Activated CD4-positive, alpha-beta T cell treated with anti-CD3 and anti-CD28 coated beads, Interleukin-2, Interleukin-4, amounts not matched to agents 100 ng/mL and 50 ng/mL, durations not matched to agents 16 hours and 8 hours (primary cell): ENCODE results near the gene ZNF618.
A peak's percentile ranks its signal among the peaks of the same experiment; 100 is the strongest.

Experiments used
- DNase-seq: peaks from one replicate; pipeline ENCODE4 v3.0.0-alpha.2; 2020; ENCODE audit warnings: low spot score

The ZNF618 gene

DNA sequence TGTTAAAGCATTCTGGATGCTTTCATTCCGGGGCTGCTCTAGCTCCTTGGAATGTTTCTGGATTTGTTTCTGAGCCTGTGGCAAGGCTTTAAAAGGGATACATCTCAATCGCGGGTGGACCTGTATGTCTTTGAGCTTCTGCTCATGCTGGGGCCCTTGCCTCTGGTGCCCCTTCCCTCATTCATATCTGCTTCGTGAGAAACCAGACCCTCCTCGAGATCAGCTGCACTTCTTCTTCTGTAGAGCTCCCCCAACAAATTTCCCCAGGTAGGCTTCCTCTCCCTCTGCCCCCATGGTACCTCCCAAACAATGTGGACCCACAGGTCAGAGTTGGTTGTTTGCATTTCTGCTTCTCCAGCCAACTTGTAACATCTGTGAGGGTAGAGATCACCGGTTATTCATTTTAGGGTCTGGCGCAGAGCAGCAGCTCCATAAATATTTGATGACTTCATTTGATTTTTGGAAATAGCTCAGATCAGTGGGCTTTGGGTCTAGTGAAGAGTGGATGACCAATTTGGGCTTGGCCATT lies 6.6 kb downstream of the ZNF618 start:
- no peak for DNase-seq

DNA sequence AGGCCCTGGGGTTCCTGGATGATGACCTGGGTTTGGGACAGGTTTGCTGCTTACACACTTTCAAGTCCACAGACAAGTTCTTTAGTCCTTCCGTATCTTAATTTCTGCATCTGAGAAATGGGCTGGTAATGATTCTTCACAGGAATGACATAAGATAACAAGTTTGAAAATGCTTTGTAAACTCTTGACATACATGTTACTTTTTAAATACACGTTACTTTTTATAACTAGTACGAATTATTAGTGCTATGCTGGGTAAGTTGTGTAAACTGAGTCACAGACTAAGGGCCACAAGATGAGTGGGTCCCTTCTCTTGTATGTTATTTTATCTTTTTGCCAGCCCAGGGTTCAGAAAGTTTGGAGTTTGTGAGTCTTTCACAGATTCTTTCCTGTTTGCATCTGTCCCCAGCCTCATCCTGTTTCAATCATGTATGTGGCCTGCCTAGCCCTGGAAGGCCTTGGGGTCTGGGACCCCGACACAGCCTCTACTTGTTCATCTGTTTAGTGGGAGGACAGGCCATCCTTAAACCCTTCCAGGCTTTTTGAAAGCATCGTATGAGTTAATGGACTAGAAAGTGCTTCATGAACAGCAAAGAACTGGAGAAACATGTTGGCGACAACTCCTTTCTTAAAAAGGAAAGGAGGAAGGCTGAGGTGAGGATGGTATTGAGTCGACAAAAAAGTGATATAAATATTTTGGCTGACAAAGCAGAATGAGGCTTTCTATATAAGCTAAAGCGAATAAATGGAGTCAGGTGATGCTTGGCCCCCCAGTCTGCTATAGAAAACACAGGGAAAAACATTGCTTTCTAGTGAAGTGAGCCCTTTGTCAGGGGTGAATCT lies 9.3 kb downstream of the ZNF618 start:
- DNase-seq, result no peak

DNA sequence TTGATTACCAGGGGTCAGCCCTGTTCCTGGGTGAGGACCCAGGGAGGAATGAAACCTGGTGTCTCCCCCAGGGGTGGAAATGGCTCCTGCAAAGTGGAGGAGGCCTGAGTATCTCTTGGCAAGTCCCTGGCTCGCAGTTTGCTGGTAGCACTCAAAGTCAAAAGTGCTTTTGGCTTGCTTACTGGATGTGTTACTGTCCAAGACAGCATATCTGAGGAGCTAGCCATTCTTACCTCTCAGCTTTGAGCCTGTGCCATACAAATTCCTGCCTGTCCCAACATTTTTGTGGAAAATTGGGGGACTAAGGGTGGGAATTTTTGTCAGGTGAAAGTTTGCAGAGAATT lies 9.9 kb downstream of the ZNF618 start:
- no peak for DNase-seq

DNA sequence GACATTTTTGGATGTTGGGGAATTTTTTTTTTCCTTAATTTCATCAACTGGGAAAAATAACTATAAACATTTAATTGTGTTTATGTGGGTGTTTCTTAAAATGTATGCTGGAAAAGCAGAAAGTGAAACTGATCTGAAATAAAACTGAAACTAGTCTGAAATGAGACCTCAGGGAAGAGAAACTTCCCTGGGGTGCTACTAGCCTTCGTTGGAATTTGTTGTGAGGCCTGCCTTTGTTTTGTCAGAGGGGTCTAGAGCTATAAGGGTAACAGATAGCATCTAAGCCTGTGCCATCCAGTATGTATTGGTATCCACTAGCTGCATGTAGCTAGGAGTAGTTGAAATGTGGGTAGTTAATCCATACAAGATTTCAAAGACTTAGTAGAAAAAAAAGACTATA lies 10.4 kb downstream of the ZNF618 start:
- peak; percentile 9 for DNase-seq

DNA sequence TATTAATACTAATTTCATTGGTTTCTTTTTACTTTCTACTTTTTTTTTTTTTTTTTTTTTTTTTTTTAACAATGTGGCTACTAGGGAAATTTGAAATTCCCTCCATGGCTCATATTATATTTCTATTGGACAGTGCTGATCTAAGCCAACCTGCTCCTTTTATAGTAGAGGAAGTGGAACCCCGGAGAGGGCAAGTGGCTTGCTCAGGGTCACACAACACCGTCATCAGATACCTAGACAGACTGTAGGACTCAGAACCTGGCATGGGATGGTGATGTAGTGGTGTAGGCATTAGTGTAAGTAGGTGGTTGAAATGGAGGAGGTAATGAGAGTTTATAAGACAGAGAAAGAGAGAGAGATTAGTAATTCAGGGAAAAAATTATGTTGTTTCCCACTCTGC lies 10.8 kb downstream of the ZNF618 start:
- no peak for DNase-seq

DNA sequence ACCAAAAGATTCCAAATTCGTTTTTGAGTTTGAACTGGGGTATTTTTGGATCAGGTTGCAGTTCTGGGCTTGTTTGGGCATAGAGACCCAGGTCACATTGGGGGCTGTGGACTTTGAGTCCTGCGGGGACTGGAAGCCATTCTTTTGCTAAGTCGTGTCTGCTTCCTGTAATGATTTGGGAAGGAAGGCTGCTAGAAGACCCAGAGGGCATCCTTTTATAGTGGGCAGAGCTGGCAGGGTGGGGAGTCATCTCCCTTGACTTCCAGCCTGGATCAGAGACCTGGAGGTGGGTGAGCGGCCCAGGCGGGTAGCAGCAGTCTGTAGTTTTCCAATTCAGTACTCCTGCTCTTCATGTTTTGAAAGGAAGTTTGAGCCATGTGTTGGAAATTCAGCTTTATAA lies 11.3 kb downstream of the ZNF618 start:
- DNase-seq, result no peak

DNA sequence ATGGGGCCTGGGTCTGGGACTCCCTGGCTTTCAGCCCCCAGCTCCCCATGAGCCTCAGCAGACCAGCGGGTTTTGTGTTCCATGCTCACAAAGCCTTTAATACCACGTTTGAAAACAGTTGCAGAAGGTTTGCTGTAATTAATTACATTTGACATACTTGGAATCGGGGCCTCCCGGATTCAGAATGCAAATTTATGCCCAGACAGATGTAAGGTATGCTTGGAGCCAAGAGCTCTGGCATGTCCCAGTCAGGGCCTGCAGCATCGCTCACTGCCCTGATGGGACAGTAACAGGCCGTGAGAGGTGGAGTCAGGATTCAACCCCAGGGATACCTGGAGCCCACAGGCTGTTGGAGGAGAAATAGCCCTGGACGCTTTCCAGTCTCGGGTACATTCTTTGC lies 12.2 kb downstream of the ZNF618 start:
- DNase-seq, result no peak

DNA sequence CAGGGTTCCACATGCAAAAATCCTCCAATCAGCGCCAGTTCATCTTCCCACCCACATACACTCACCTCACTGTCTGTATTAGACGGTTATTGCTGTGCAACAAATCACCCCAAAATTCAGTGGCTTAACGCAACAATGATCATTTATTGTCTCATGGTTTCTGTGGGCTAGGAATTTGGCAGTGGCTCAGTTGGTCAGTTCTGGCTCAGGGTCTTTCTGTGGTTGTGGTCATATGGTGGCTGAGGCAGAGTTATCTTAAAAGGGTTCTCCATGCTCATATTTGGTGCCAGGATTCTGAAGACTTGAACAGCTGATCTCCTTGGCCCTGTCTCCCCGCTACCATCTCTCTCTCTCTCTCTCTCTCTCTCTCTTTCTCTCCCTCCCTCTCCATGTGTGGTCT lies 12.9 kb downstream of the ZNF618 start:
- DNase-seq, result no peak

DNA sequence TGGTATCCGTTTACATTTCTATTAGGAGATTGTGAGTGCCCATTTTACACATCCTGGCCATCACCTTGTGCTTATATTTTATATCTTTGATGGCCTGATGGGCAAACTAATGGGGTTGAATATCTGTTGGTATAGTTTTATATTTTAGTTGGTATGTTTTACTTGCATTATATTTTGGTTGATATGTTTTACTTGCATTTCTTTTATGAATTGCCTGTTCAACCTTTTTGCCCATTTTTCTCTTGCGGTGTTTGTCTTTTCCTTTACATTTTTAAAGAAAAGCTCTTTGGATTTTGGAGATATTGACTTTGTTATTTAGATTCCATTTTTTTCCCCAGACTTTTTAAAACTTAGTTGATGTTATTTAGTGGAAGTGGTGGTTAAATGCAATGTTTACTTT lies 14.6 kb downstream of the ZNF618 start:
- DNase-seq, result no peak

DNA sequence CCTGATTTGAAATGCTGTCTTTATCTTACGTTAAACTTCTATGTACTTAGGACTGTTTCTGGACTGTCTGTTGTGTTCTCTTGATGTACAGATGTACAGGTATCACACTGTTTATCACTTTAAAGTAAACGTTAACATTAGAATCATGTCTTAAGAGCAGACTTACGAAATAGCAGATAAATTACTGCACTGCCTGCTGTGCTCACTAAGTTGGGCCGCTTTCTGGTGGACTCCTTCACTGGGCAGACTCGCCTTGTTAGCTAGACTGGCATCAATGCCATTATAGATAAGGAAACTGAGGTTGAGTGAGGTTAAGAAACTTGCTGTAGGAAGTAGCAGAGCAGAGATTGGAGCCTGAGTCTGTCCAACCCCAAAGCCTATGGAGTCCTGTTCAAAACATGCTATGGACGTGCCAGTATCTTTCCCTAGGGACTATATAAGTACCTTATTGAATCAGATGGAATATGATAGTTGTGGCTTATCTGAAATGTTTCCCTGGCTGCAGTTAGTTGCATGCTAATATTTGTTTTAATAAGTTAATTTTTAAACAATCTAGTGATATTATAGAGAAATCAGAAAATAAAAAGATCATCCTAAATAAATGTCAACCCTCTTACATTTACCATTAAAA lies 16.9 kb downstream of the ZNF618 start:
- DNase-seq, result no peak

DNA sequence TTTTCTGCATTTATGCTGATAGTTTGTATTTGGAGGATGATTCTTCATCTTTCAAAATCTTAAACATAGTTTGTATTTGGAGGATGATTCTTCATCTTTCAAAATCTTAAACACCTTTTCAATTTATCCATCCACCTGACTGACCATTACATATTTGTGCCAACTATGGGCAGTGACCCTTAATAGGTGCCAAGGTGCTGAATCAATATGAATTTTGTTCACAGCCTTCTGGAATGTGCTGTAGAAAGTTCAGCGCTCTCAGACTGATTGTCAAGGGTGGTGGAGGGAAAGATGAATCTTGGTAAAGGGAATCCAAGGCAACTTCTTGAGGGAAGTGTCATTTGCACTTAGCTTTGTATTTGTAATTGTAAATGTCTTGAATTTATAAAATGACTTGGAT lies 18.1 kb downstream of the ZNF618 start:
- no peak for DNase-seq

DNA sequence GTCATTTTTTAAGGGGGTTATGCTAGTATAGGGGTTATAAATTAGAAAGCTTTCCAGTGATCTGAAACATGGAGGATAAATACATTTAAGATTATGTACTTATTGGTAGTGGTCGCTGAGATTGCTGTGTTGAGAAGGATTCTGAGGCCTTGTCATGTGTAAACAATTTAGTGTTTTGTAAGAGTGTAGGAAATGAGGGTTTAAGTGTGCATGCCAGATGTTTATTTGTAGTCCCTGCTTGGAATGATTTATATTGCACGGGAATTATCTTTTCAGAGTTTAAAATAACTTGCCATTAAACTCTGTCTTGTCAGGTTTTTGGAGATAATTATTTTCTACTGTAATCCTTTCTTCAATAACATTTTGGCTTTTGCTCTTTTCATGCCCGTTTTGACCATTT lies 19.4 kb downstream of the ZNF618 start:
- no peak for DNase-seq

DNA sequence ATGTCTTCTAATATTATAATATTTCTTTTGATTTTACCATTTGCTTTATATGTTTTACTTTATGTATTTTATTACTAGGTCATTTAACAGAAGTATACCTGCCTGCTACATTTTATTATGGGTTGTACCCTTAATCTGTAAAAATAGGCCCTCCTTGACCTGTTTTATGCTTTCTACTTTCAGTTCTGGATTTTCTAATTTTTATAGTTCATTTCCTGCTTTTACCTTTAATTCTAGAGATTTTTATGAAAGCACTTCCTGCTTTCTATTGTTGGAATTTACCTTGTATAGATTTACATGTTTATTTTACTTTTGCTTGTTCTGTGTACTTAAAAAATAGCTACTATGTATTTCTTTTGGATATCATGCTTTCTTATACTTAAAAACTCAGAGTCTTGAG lies 20.6 kb downstream of the ZNF618 start:
- no peak for DNase-seq

DNA sequence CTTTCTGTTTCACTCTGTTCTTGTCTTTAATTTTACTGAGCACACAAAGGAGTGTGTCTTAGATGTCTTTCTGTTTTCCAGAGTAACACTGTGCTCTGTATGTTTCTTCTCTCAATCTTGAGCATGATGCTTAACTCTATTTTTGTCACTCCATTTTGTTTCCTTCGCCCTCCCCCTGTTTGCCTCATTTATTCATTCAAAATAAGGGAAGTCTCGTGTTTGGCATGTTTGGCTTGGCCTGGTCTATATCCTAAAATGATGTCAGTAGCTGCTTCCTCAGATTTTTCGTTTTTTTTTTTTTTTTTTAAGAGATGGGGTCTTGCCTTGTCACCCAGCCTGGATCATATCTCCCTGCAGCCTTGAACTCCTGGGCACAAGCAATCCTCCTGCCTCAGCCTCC lies 22.0 kb downstream of the ZNF618 start:
- no peak for DNase-seq

DNA sequence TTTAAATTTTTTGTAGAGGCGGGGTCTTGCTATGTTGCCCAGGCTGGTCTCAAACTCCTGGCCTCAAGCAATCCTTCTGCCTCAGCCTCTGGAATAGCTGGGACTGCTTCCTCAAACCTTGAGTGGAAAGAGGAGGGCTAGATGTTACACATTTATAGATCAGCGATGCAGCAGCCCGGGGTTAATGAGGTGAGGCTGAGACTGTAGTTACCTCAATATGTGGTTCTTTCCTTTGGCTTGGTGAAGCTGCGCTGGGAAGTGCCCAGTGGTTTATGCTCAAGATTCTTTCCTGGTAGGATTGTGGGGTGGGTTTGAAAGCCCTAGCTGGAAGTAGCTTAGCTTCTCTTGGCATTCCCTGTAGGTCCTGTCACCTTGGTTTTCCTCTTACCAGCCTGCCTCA lies 22.5 kb downstream of the ZNF618 start:
- DNase-seq, result no peak

DNA sequence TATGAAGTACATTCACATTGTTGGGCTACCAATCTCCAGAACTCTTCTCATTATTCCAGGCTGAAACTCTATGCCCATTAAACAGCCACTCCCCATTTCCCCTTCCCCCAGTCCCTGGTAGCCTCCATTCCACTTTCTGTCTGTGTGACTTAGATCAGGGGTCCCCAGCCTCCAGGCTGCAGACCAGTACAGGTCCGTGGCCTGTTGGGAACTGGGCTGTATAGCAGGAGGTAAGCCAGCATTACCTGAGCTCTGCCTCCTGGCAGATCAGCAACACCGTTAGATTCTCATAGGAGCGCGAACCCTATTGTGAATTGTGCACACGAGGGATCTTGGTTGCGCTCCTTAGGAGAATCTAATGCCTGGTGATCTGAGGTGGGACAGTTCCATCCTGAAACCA lies 23.1 kb downstream of the ZNF618 start:
- no peak for DNase-seq

DNA sequence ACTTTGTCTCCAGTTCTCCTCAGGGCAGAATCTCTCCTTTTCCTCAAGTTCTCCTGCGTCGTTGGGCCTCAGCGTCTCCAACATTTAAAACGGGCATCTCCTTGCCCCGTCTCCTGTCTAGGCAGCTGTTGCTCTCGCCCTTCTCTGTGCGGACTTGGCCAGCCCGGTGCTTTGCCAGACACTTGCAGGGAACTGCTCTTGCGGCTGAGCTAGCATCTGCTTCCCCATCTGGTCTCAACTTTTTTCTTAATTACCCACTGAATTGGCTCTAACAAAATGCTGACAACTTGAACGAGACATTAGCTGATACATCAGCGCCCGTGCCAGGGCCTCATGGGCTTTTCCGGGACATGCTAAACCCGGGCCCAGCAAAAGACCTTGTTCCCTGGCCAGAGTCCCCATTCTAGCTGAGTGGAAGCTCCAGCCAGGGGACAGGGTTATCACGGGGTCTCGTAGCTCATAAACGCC lies 25.1 kb downstream of the ZNF618 start:
- DNase-seq, result no peak

DNA sequence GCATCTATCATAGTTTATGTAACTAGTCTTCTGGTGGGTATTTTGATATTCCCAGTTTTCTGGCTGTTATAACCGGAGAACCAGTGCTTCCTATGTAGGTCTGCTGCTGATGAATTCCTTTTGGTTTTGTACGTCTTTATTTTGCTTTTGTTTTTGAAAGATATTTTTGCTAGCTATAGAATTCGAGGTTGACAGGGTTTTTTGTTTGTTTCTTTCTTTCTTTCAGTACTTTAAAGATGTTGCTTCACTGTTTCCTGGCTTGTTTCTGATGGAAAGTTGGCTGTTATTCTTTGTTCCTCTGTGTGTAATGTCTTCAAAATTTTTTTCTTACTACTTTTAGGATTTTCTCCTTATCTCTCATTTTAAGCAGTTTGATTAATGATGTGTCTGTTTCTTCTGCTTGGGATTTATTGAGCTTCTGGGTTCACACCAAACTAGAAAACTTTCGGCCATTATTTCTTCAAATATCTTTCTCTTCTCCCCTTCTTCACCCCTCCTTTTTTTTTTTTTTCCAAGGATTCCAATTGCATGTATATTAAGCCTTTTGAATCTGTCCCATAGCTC lies 27.5 kb downstream of the ZNF618 start:
- no peak for DNase-seq

DNA sequence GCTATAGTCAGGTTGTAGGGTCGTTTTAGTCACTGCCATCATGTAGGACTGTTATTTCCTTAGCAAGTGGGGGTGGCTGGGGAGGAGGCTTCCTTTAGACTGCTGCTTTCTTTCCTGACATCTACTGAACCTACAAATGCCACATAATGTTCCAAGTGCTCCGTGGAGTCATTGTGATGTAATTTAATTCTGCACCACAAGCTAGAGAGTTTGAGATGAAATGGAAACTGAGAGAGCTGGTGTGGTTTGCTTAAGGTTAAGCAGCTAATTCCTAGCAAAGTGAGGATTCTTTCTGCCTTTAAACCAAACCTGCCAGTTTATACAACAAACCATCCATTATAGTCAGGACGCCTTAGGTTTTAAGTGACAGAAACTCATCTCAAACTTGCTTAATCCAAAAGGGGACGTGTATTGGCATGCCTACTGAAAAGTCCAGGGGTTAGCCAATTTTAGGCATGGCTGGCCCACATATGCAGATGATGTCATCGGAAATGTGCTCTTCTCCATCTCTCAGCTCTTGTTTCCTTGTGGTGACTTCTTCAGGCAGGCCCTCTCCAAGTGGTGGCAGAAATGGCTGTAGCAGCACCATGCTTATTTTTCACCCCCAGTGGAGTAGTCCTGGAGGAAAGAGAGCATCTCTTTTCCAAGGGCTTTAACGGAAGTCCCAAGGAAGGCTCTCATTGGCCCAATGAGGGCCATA lies 30.5 kb downstream of the ZNF618 start:
- no peak for DNase-seq

DNA sequence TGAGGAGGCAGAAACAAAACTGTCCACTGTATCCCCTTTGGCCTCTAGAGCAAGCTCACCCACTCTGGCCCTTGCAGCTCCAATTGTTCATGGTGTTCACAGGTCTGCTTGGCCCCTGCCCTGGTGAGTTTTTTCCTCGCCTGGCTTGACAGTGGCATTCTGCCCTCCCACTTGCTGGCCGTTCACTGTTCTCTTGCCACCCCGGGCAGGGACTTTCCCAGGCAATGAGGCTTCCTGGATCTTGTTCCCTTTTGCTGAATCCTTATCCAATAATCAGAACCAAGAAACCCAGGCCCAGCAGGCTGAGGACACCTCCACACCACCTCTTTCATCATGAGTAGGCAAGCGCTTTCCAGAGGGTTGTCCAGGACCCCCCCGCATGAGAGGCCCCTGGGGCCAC lies 31.2 kb downstream of the ZNF618 start:
- no peak for DNase-seq

DNA sequence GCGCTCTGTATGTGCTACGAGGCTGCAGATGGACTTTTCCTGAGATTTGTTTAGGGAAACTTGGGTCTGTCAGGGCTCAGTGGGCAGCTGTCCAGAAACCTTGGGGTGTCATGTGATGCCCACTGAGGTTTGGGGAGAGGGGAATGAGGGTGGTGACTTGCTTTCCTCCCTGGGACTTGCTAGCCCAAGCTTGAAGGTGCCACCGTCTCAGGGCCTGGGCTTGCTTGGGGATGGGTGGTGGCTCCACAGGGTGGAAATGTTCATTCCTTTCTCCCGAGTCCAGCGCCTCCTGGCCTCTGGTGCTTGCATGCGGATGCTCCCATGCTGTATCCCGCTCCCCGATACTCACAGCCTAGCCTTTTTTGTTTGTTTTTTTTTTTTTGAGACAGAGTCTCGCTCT lies 33.3 kb downstream of the ZNF618 start:
- DNase-seq, result no peak

DNA sequence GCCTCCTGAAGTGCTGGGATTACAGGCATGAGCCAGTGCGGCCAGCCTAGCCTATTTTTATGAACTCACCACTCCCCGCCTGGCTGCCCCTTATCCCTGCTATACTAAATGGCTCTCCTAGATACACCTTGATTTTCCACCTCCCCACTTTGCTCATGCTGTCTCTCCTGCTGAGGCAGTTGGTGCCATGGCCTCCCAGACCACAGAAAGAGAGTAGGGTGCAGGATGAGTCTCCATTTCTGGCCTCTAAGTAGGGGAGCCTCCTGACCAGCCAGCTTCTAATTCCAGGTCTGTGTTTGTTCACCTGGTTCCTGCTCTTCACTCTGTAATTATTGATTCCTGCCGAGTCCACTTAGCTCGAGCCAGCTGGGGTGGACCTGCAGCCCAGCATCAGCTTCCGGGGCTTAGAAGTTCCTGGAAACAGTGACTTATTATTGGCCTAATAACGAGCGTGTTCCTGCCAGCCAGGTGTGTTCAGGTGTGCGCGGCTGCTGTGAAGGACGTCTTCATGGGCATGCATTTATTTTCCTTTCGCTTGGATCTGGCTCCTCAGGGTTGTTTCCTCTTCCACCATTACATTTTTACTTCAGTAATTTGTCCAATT lies 34.0 kb downstream of the ZNF618 start:
- DNase-seq, result no peak
